Activated CD8-positive, alpha-beta memory T cell treated with anti-CD3 and anti-CD28 coated beads for 36 hours (primary cell): ENCODE data around the gene TIMP2. TPM values are rescaled to one million over a fixed set of nuclear protein-coding genes. Genes with fewer than 3 reads are reported as not detected.

Source experiments
- CTCF ChIA-PET: fragments of 350-600 bp; sonication (Branson Sonifier 250); formaldehyde crosslinking; loops from one replicate; lab custom pipeline; 2021; ENCODE audit warnings: antibody characterized with exemption; lab: Charles Lee
- POLR2A ChIA-PET: fragments of 350-600 bp; sonication (Branson Sonifier 250); formaldehyde crosslinking; loops from one replicate; lab custom pipeline; 2021; ENCODE audit warnings: antibody characterized with exemption; lab: Charles Lee
- total RNA-seq, 2 experiments: library from RNA; stranded (reverse); gene quantifications; one replicate each; pipeline ENCODE4 v1.2.3, GENCODE V29; 2021

TIMP2 gene
- total RNA-seq, 2 experiments from 2014 or later, result 0.42 to 0.55 TPM

GRCh38 chr17:78897664-78898047 is 27.5 kb downstream of the TIMP2 start:
- POLR2A ChIA-PET, result no interaction called here
- CTCF ChIA-PET, result no interaction called here

GRCh38 chr17:78896834-78897663 is 28.1 kb downstream of the TIMP2 start:
- CTCF ChIA-PET, result no interaction called here
- POLR2A ChIA-PET, result no interaction called here

- CTCF ChIA-PET, result no interaction called here
- POLR2A ChIA-PET, result no interaction called here
Observed at GRCh38 chr17:78896091-78896833, 28.9 kb downstream of the TIMP2 start.

GRCh38 chr17:78895322-78895721 is 29.9 kb downstream of the TIMP2 start:
- CTCF ChIA-PET, result no interaction called here
- POLR2A ChIA-PET, result no interaction called here

- CTCF ChIA-PET, result no interaction called here
Observed at GRCh38 chr17:78893684-78894083, 31.5 kb downstream of the TIMP2 start.

GRCh38 chr17:78892936-78893379 is 32.2 kb downstream of the TIMP2 start:
- ChIA-PET CTCF (no interaction called here), POLR2A (no interaction called here)

More at GRCh38 chr17:78893684-78894083, 31.5 kb downstream of the TIMP2 start:
- POLR2A ChIA-PET, result no interaction called here

GRCh38 chr17:78892520-78892919 is 32.7 kb downstream of the TIMP2 start:
- ChIA-PET CTCF (no interaction called here), POLR2A (no interaction called here)

GRCh38 chr17:78892062-78892456 is 33.1 kb downstream of the TIMP2 start:
- POLR2A ChIA-PET, result no interaction called here
- CTCF ChIA-PET, result no interaction called here

- POLR2A ChIA-PET, result no interaction called here
- CTCF ChIA-PET, result interaction anchor here (1.7 kb wide), 1 partner anchor 26 kb away, joined by 6 read pairs; no protein-coding TSS in a partner anchor
Observed at GRCh38 chr17:78891406-78892061, 33.7 kb downstream of the TIMP2 start.

- POLR2A ChIA-PET, result interaction anchor here (0.6 to 0.7 kb wide), 2 partner anchors 25 to 110 kb away, joined by 5 to 6 read pairs; no protein-coding TSS in a partner anchor
- CTCF ChIA-PET, result interaction anchor here (1.7 kb wide), 1 partner anchor 25 kb away, joined by 6 read pairs; no protein-coding TSS in a partner anchor
Observed at GRCh38 chr17:78890498-78890897, 34.7 kb downstream of the TIMP2 start.

- POLR2A ChIA-PET, result interaction anchor here (0.7 kb wide), 1 partner anchor 25 kb away, joined by 6 read pairs; no protein-coding TSS in a partner anchor
- CTCF ChIA-PET, result interaction anchor here (1.7 kb wide), 1 partner anchor 24 kb away, joined by 6 read pairs; no protein-coding TSS in a partner anchor
Observed at GRCh38 chr17:78890096-78890495, 35.1 kb downstream of the TIMP2 start.

GRCh38 chr17:78889531-78889930 is 35.7 kb downstream of the TIMP2 start:
- ChIA-PET CTCF (no interaction called here), POLR2A (no interaction called here)

GRCh38 chr17:78888941-78889518 is 36.2 kb downstream of the TIMP2 start:
- ChIA-PET CTCF (no interaction called here), POLR2A (no interaction called here)

- CTCF ChIA-PET, result interaction anchor here (1.3 kb wide), 1 partner anchor 21 kb away, joined by 4 read pairs; no protein-coding TSS in a partner anchor
- POLR2A ChIA-PET, result no interaction called here
Observed at GRCh38 chr17:78886954-78887353, 38.2 kb downstream of the TIMP2 start.

GRCh38 chr17:78885956-78886355 is 39.2 kb downstream of the TIMP2 start:
- ChIA-PET CTCF (no interaction called here), POLR2A (no interaction called here)

GRCh38 chr17:78884876-78885667 is 40.1 kb downstream of the TIMP2 start:
- ChIA-PET CTCF (no interaction called here), POLR2A (no interaction called here)

- POLR2A ChIA-PET, result no interaction called here
- CTCF ChIA-PET, result no interaction called here
Observed at GRCh38 chr17:78884148-78884825, 40.9 kb downstream of the TIMP2 start.
